HepG2 (cell line): ENCODE results near the gene BARX1. TPM values are rescaled to one million over a fixed set of nuclear protein-coding genes. Genes with fewer than 3 reads are reported as not detected.

Experiments used
- ATAC-seq: fragments of 200-7000 bp; cut with Tn5 transposase; 3 replicates; pipeline ENCODE4 v1.9.1; 2020; ENCODE audit warnings: mild to moderate bottlenecking, moderate library complexity
- BruUV-seq: library from RNA; stranded (reverse); fragments of 400-500 nt; replicated peaks from 2 replicates; lab custom pipeline; 2021; lab: Mats Ljungman, UMichigan
- CTCF ChIA-PET: fragments of 300-600 bp; formaldehyde crosslinking; extraction: SDS; loops from one replicate; lab custom pipeline; 2021; ENCODE audit warnings: low total read pairs, inconsistent platforms, low intra/inter-chr PET ratio; lab: Yijun Ruan, JAX
- POLR2A ChIA-PET: fragments of 350-600 bp; sonication (Branson Sonifier 250); formaldehyde crosslinking; loops from one replicate; lab custom pipeline; 2020; ENCODE audit warnings: antibody characterized with exemption, inconsistent platforms; lab: Yijun Ruan, JAX
- DNase-seq: peaks from one replicate; pipeline ENCODE4 v3.0.0-alpha.2; 2015; ENCODE audit warnings: low spot score
- FAIRE-seq: peaks from 3 replicates; lab custom pipeline; 2011; peaks lifted over from hg19 to GRCh38; lab: Jason Lieb, UNC
- H2AFZ ChIP-seq: one replicate; pipeline ENCODE4 v1.6.1; 2011; ENCODE audit warnings: low read length, inconsistent platforms
- H3K27ac ChIP-seq: fragments of 300-600 bp; 3 replicates; pipeline ENCODE4 v1.8.0; 2011; ENCODE audit warnings: mixed run types, mild to moderate bottlenecking, mixed read lengths, low read length, inconsistent platforms; ENCODE audit not compliant: insufficient read depth; ENCODE audit errors: extremely low read length
- H3K27me3 ChIP-seq, 2 experiments: fragments of 200-600 bp in 1 of 2; 2 replicates in 1 of 2; 3 replicates in 1 of 2; pipeline versions ENCODE4 v1.6.0 to v1.8.0; 2011; ENCODE audit warnings: low read length in 2 of 2, mild to moderate bottlenecking in 2 of 2, moderate library complexity in 2 of 2, inconsistent platforms in 1 of 2; ENCODE audit not compliant: insufficient read depth in 2 of 2, control insufficient read depth in 1 of 2
- H3K36me3 ChIP-seq, 2 experiments: fragments of 200-600 bp in 1 of 2; replicated peaks in 1 of 2; 2 replicates in 1 of 2; 3 replicates in 1 of 2; pipeline versions ENCODE4 v1.5.1 to v1.8.0; 2011; ENCODE audit warnings: low read length in 2 of 2, inconsistent platforms in 1 of 2; ENCODE audit not compliant: insufficient read depth in 2 of 2, control insufficient read depth in 1 of 2
- H3K4me1 ChIP-seq: 2 replicates; pipeline ENCODE4 v1.5.1; 2012; ENCODE audit warnings: low read length, inconsistent platforms; ENCODE audit not compliant: insufficient read depth
- H3K4me2 ChIP-seq: 2 replicates; pipeline ENCODE4 v1.6.0; 2011; ENCODE audit warnings: low read depth, low read length, inconsistent platforms
- H3K4me3 ChIP-seq, 3 experiments: fragments of 200-600 bp in 1 of 3; sonication (generic), shearing (Covaris generic) in 1 of 3; replicated peaks in 1 of 3; 2 replicates each; pipeline ENCODE4 v1.5.1; 2011 to 2016; ENCODE audit warnings: low read length in 3 of 3, inconsistent platforms in 2 of 3, low read depth in 2 of 3, mild to moderate bottlenecking in 2 of 3, control low read depth in 1 of 3, mixed read lengths in 1 of 3; ENCODE audit not compliant: insufficient read depth in 1 of 3
- H3K79me2 ChIP-seq: one replicate; pipeline ENCODE4 v1.6.1; 2011; ENCODE audit warnings: low read length, inconsistent platforms; ENCODE audit not compliant: insufficient read depth
- H3K9ac ChIP-seq: 2 replicates; pipeline ENCODE4 v1.6.0; 2011; ENCODE audit warnings: mild to moderate bottlenecking, low read depth, low read length, inconsistent platforms; ENCODE audit not compliant: insufficient read depth
- H3K9me3 ChIP-seq: 2 replicates; pipeline ENCODE4 v1.5.1; 2012; ENCODE audit warnings: mild to moderate bottlenecking, low read length
- H4K20me1 ChIP-seq: 2 replicates; pipeline ENCODE4 v1.6.0; 2011; ENCODE audit warnings: inconsistent platforms, mild to moderate bottlenecking, low read length, moderate library complexity; ENCODE audit not compliant: insufficient read depth
- GTF3A ChIP-seq: sonication (generic); formaldehyde crosslinking; conservative IDR thresholded peaks from 2 replicates; pipeline ENCODE4 v1.4.0; 2020; ENCODE audit warnings: mild to moderate bottlenecking, missing genetic modification reagents
- HMGA1 ChIP-seq: sonication (generic); formaldehyde crosslinking; conservative IDR thresholded peaks from 2 replicates; pipeline ENCODE4 v1.4.0; 2020; ENCODE audit warnings: missing genetic modification reagents
- HNRNPH1 ChIP-seq: fragments of 200-400 bp; formaldehyde crosslinking; optimal IDR thresholded peaks from 2 replicates; pipeline ENCODE3; 2017; ENCODE audit warnings: mild to moderate bottlenecking, low read depth, low read length
- ISX ChIP-seq: sonication (generic); formaldehyde crosslinking; conservative IDR thresholded peaks from 2 replicates; pipeline ENCODE4 v1.5.0; 2020; ENCODE audit warnings: missing genetic modification reagents
- PLRG1 ChIP-seq: fragments of 450-650 bp; conservative IDR thresholded peaks from 2 replicates; pipeline ENCODE4 v1.6.1; 2016
- ZKSCAN8 ChIP-seq: IDR thresholded peaks from 2 replicates; pipeline ENCODE4 v1.6.1; 2016; ENCODE audit warnings: borderline replicate concordance, missing genetic modification reagents, missing compliant biosample characterization
- ZNF570 ChIP-seq: sonication (generic); formaldehyde crosslinking; IDR thresholded peaks from 2 replicates; pipeline ENCODE4 v1.4.0; 2020; ENCODE audit warnings: mild to moderate bottlenecking, missing genetic modification reagents, borderline replicate concordance
- ZNF629 ChIP-seq: sonication (generic); formaldehyde crosslinking; conservative IDR thresholded peaks from 2 replicates; pipeline ENCODE4 v1.5.0; 2020; ENCODE audit warnings: missing genetic modification reagents
- ZNF773 ChIP-seq: sonication (generic); formaldehyde crosslinking; IDR thresholded peaks from 2 replicates; pipeline ENCODE4 v1.4.0; 2020; ENCODE audit warnings: missing genetic modification reagents, borderline replicate concordance
- ZNF780A ChIP-seq: sonication (generic); formaldehyde crosslinking; IDR thresholded peaks from 2 replicates; pipeline ENCODE4 v1.8.0; 2022; ENCODE audit warnings: mild to moderate bottlenecking, missing genetic modification reagents, moderate library complexity
- ZNF878 ChIP-seq: sonication (generic); formaldehyde crosslinking; IDR thresholded peaks from 2 replicates; pipeline ENCODE4 v1.8.1; 2023; ENCODE audit warnings: mild to moderate bottlenecking, missing genetic modification reagents, moderate library complexity
- WGBS: methylation state at CpG from one replicate; pipeline ENCODE4 v1.1.6; 2017; ENCODE audit warnings: low lambda C conversion rate; 5-methylcytosine and 5-hydroxymethylcytosine counted together
- in situ Hi-C: cut with HindIII; loops from 2 replicates; pipeline ENCODE4 v1.10.0; 2017; ENCODE audit warnings: low pct_unique_long_range_greater_than_20kb; ENCODE audit not compliant: extremely low pct_ligation_motif_present
- intact Hi-C: fragments of 100-400 bp; cut with micrococcal nuclease; formaldehyde crosslinking; loops from one replicate; pipeline ENCODE4 v1.10.0; 2022; ENCODE audit not compliant: unreplicated experiment
- polyA plus RNA-seq, 8 experiments: library from polyadenylated mRNA; depleted of rRNA in 3 of 8; stranded (reverse) in 7 of 8; unstranded in 1 of 8; fragments of >200 nt; fragmentation: Illumina TruSeq in 4 of 8; extraction: Trizol in 4 of 8; gene quantifications; 2 replicates each; pipeline versions ENCODE4 v1.2.1 to v1.2.3, GENCODE V29; 2011 to 2016; ENCODE audit warnings: low read depth in 4 of 8, missing spikeins in 1 of 8, mixed read lengths in 1 of 8; ENCODE audit not compliant: insufficient read depth in 1 of 8
- total RNA-seq, 5 experiments: library from RNA; depleted of rRNA; stranded (reverse); fragments of >200 nt; fragmentation: Illumina TruSeq; extraction: Trizol; gene quantifications; 2 replicates each; pipeline ENCODE4 v1.2.3, GENCODE V29; 2016; ENCODE audit warnings: low read depth in 1 of 5
- TF ChIP-seq, protein P1 (sequence below): fragments of 450-650 bp; IDR thresholded peaks from 2 replicates; pipeline ENCODE4 v1.6.1; 2017
- TF ChIP-seq, protein P2 (sequence below): sonication (generic); formaldehyde crosslinking; IDR thresholded peaks from 2 replicates; pipeline ENCODE4 v1.8.1; 2023; ENCODE audit warnings: missing genetic modification reagents, inconsistent platforms, borderline replicate concordance
- TF ChIP-seq, protein P3 (sequence below): sonication (generic); formaldehyde crosslinking; conservative IDR thresholded peaks from 2 replicates; pipeline ENCODE4 v1.8.0; 2022; ENCODE audit warnings: low read depth, missing genetic modification reagents
- TF ChIP-seq, protein P4 (sequence below): sonication (generic); formaldehyde crosslinking; IDR thresholded peaks from 2 replicates; pipeline ENCODE4 v1.4.0; 2020; ENCODE audit warnings: mild to moderate bottlenecking, missing genetic modification reagents, borderline replicate concordance

Gene BARX1
- total and polyA plus RNA-seq, 2 of the 13 experiments (the other 11 are each of a cell fraction or from before 2014, with no cell fraction given), result not detected

DNA sequence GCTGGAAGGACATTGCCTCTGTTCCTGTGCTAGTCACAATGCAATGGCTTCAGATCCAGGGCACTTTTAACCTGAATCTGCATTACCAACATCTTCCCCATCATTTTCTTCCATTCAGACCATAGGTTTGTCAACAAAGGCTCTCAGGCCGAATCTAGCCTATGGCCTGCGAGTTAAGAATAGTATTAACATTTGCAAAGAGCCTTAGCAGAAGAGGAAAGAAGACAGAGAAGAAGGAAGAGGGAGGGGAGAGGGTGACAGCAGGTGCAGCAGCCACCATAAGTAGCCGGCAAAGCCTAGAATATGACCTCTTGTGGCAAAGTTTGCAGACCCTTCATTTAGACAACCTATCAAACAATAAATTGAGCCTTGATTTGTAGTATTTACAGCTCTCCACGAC lies 32.6 kb downstream of the BARX1 start:
- ATAC-seq, result no peak
- H3K4me1 ChIP-seq, result no peaks in the 10 kb centered on the region
- intact Hi-C loops, result no loop called here

More for the DNA sequence above, 32.6 kb downstream of the BARX1 start:
- no peak overlapping the region for H3K4me3 ChIP-seq
- no peaks in the 10 kb centered on the region for H3K79me2 ChIP-seq
- in situ Hi-C loops, result no loop called here
- H3K9me3 ChIP-seq, result no peaks in the 10 kb centered on the region
- no peak overlapping the region for H2AFZ ChIP-seq
- DNase-seq, result no peak
- H3K27ac ChIP-seq, result no peak overlapping the region
- no TSS peak for BruUV-seq
- no peaks in the 10 kb centered on the region for H3K36me3 ChIP-seq
- peaks cover 2 to 20% of the 10 kb centered on the region in 2 experiments; a peak in 3 of 5 replicates for H3K27me3 ChIP-seq
- POLR2A ChIA-PET, result no interaction called here
- no peak overlapping the region for H3K9ac ChIP-seq
- 20% methylated on average over 3 of the region's 4 CpGs for WGBS
- no peak overlapping the region for H3K4me2 ChIP-seq
- no peak for FAIRE-seq
- H4K20me1 ChIP-seq, result no peaks in the 10 kb centered on the region
- TF ChIP-seq GTF3A (CRISPR knock-in tag) (no peak), PLRG1 (no peak), ZNF780A (no peak), ZNF629 (CRISPR knock-in tag) (no peak), ISX (no peak), ZNF878 (CRISPR knock-in tag) (no peak), ZKSCAN8 (CRISPR knock-in tag) (no peak), ZNF570 (CRISPR knock-in tag) (no peak), HNRNPH1 (no peak), ZNF773 (no peak), HMGA1 (CRISPR knock-in tag) (no peak)
- TF ChIP-seq, protein P1, sequence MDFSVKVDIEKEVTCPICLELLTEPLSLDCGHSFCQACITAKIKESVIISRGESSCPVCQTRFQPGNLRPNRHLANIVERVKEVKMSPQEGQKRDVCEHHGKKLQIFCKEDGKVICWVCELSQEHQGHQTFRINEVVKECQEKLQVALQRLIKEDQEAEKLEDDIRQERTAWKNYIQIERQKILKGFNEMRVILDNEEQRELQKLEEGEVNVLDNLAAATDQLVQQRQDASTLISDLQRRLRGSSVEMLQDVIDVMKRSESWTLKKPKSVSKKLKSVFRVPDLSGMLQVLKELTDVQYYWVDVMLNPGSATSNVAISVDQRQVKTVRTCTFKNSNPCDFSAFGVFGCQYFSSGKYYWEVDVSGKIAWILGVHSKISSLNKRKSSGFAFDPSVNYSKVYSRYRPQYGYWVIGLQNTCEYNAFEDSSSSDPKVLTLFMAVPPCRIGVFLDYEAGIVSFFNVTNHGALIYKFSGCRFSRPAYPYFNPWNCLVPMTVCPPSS, result no peak
- TF ChIP-seq, protein P2, sequence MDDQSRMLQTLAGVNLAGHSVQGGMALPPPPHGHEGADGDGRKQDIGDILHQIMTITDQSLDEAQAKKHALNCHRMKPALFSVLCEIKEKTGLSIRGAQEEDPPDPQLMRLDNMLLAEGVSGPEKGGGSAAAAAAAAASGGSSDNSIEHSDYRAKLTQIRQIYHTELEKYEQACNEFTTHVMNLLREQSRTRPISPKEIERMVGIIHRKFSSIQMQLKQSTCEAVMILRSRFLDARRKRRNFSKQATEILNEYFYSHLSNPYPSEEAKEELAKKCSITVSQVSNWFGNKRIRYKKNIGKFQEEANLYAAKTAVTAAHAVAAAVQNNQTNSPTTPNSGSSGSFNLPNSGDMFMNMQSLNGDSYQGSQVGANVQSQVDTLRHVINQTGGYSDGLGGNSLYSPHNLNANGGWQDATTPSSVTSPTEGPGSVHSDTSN (CRISPR knock-in tag), result no peak
- TF ChIP-seq, protein P3, sequence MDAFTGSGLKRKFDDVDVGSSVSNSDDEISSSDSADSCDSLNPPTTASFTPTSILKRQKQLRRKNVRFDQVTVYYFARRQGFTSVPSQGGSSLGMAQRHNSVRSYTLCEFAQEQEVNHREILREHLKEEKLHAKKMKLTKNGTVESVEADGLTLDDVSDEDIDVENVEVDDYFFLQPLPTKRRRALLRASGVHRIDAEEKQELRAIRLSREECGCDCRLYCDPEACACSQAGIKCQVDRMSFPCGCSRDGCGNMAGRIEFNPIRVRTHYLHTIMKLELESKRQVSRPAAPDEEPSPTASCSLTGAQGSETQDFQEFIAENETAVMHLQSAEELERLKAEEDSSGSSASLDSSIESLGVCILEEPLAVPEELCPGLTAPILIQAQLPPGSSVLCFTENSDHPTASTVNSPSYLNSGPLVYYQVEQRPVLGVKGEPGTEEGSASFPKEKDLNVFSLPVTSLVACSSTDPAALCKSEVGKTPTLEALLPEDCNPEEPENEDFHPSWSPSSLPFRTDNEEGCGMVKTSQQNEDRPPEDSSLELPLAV (CRISPR knock-in tag), result no peak
- TF ChIP-seq, protein P4, sequence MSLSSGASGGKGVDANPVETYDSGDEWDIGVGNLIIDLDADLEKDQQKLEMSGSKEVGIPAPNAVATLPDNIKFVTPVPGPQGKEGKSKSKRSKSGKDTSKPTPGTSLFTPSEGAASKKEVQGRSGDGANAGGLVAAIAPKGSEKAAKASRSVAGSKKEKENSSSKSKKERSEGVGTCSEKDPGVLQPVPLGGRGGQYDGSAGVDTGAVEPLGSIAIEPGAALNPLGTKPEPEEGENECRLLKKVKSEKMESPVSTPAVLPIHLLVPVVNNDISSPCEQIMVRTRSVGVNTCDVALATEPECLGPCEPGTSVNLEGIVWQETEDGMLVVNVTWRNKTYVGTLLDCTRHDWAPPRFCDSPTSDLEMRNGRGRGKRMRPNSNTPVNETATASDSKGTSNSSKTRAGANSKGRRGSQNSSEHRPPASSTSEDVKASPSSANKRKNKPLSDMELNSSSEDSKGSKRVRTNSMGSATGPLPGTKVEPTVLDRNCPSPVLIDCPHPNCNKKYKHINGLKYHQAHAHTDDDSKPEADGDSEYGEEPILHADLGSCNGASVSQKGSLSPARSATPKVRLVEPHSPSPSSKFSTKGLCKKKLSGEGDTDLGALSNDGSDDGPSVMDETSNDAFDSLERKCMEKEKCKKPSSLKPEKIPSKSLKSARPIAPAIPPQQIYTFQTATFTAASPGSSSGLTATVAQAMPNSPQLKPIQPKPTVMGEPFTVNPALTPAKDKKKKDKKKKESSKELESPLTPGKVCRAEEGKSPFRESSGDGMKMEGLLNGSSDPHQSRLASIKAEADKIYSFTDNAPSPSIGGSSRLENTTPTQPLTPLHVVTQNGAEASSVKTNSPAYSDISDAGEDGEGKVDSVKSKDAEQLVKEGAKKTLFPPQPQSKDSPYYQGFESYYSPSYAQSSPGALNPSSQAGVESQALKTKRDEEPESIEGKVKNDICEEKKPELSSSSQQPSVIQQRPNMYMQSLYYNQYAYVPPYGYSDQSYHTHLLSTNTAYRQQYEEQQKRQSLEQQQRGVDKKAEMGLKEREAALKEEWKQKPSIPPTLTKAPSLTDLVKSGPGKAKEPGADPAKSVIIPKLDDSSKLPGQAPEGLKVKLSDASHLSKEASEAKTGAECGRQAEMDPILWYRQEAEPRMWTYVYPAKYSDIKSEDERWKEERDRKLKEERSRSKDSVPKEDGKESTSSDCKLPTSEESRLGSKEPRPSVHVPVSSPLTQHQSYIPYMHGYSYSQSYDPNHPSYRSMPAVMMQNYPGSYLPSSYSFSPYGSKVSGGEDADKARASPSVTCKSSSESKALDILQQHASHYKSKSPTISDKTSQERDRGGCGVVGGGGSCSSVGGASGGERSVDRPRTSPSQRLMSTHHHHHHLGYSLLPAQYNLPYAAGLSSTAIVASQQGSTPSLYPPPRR (CRISPR knock-in tag), result no peak
- TF ChIP-seq, all 625 proteins: peak for 0
- CTCF ChIA-PET, result no interaction called here
